ENCODE data around the gene FBXO31. TPM values are rescaled to one million over a fixed set of nuclear protein-coding genes. Genes with fewer than 3 reads are reported as not detected.

Gene FBXO31
- total RNA-seq, 2 experiments from 2014 or later = 35.7 to 38.9 TPM

GRCh38 chr16:87353613-87354012, 30.0 kb downstream of the FBXO31 start:
- ATAC-seq (ENCODE audit: poor library complexity) (no peak), DNase-seq (no peak)
- no peak overlapping the region for H3K27ac ChIP-seq (ENCODE audit: low read depth in 1 of 2, low read length in 2 of 2)
- no peak for TF ChIP-seq CTCF (IDR thresholded peaks at IDR 0.05)
- no peak overlapping the region for H3K4me3 ChIP-seq (ENCODE audit: low read length)
- no peaks in the 10 kb centered on the region for H3K9me3 ChIP-seq (ENCODE audit: control insufficient read depth in 1 of 2, insufficient read depth in 1 of 2, low read length in 2 of 2)
- Mint-ChIP-seq H3K27ac (no peak overlapping the region), H3K9me3 (no peaks in the 10 kb centered on the region), H3K36me3 (ENCODE audit: low read depth) (peaks cover 43% of the 10 kb centered on the region), H3K27me3 (no peaks in the 10 kb centered on the region), H3K4me1 (ENCODE audit: low read depth) (peaks cover 6% of the 10 kb centered on the region), H3K4me3 (no peak overlapping the region)
- ChIA-PET POLR2A (no interaction called here), CTCF (no interaction called here)
- H3K36me3 ChIP-seq (ENCODE audit: insufficient read depth, low read length) = peaks cover 18% of the 10 kb centered on the region
- no peaks in the 10 kb centered on the region for H3K4me1 ChIP-seq (ENCODE audit: insufficient read depth, low read length)
- intact Hi-C loops (cut with DNase I, micrococcal nuclease) = no loop called here
- no peaks in the 10 kb centered on the region for H3K27me3 ChIP-seq (ENCODE audit: control insufficient read depth in 1 of 2, insufficient read depth in 2 of 2, low read length in 2 of 2)

GRCh38 chr16:87352818-87353217, 30.8 kb downstream of the FBXO31 start:
- POLR2A ChIA-PET = no interaction called here
- no peak for TF ChIP-seq CTCF (IDR thresholded peaks at IDR 0.05)
- H3K4me1 Mint-ChIP-seq (ENCODE audit: low read depth) = peaks cover 7% of the 10 kb centered on the region
- no peak overlapping the region for H3K27ac Mint-ChIP-seq
- no peaks in the 10 kb centered on the region for H3K27me3 Mint-ChIP-seq
- no peaks in the 10 kb centered on the region for H3K27me3 ChIP-seq (ENCODE audit: control insufficient read depth in 1 of 2, insufficient read depth in 2 of 2, low read length in 2 of 2)
- H3K36me3 ChIP-seq (ENCODE audit: insufficient read depth, low read length) = peaks cover 10% of the 10 kb centered on the region
- intact Hi-C loops (cut with DNase I, micrococcal nuclease) = no loop called here
- H3K9me3 Mint-ChIP-seq = no peaks in the 10 kb centered on the region
- CTCF ChIA-PET = no interaction called here
- DNase-seq (no peak), ATAC-seq (ENCODE audit: poor library complexity) (no peak)
- H3K9me3 ChIP-seq (ENCODE audit: control insufficient read depth in 1 of 2, insufficient read depth in 1 of 2, low read length in 2 of 2) = no peaks in the 10 kb centered on the region
- H3K4me3 Mint-ChIP-seq = no peak overlapping the region
- H3K36me3 Mint-ChIP-seq (ENCODE audit: low read depth) = peaks cover 41% of the 10 kb centered on the region
- H3K27ac ChIP-seq (ENCODE audit: low read depth in 1 of 2, low read length in 2 of 2) = no peak overlapping the region
- no peaks in the 10 kb centered on the region for H3K4me1 ChIP-seq (ENCODE audit: insufficient read depth, low read length)
- no peak overlapping the region for H3K4me3 ChIP-seq (ENCODE audit: low read length)

DNA sequence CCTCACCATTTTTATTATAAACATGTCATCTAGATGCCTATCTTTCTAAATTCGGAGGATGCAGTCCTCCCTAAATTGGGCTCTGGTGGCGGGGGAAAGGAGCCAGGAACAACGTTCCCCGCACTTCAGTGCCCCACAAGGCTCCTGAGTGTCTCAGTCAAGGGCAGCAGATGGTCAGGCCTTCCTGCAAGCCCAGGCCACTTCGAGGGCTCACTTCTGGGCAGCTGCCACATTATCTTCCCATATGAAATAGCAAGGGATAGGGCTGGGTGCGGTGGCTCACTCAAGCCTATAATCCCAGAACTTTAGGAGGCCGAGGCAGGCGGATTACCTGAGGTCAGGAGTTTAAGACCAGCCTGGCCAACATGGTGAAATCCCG, 32.3 kb downstream of the FBXO31 start:
- no peak overlapping the region for H3K27ac Mint-ChIP-seq
- H3K9me3 Mint-ChIP-seq = no peaks in the 10 kb centered on the region
- intact Hi-C loops (cut with DNase I, micrococcal nuclease) = no loop called here
- no peak overlapping the region for H3K27ac ChIP-seq (ENCODE audit: low read depth in 1 of 2, low read length in 2 of 2)
- DNase-seq (no peak), ATAC-seq (ENCODE audit: poor library complexity) (no peak)
- peaks cover 41% of the 10 kb centered on the region for H3K36me3 Mint-ChIP-seq (ENCODE audit: low read depth)
- ChIA-PET POLR2A (no interaction called here), CTCF (no interaction called here)
- H3K4me3 Mint-ChIP-seq = no peak overlapping the region
- H3K4me1 ChIP-seq (ENCODE audit: insufficient read depth, low read length) = peaks cover 4% of the 10 kb centered on the region
- H3K4me3 ChIP-seq (ENCODE audit: low read length) = no peak overlapping the region
- H3K27me3 Mint-ChIP-seq = no peaks in the 10 kb centered on the region
- H3K36me3 ChIP-seq (ENCODE audit: insufficient read depth, low read length) = peaks cover 11% of the 10 kb centered on the region
- H3K27me3 ChIP-seq (ENCODE audit: control insufficient read depth in 1 of 2, insufficient read depth in 2 of 2, low read length in 2 of 2) = no peaks in the 10 kb centered on the region
- H3K9me3 ChIP-seq (ENCODE audit: control insufficient read depth in 1 of 2, insufficient read depth in 1 of 2, low read length in 2 of 2) = peaks cover 0 to 3% of the 10 kb centered on the region in 2 experiments
- peaks cover 7% of the 10 kb centered on the region for H3K4me1 Mint-ChIP-seq (ENCODE audit: low read depth)
- no peak for TF ChIP-seq CTCF (IDR thresholded peaks at IDR 0.05)

All from CD4-positive, alpha-beta T cell (primary cell).